ENCODE results near the gene CLEC16A.

Gene CLEC16A

GRCh38 chr16:10951026-10951425 is 6.7 kb downstream of the CLEC16A start:
- Histone ChIP-seq H3K27ac (replicated peaks) (no peak overlapping the region), H3K27me3 (ENCODE audit: insufficient read depth, poor library complexity, severe bottlenecking) (no peaks in the 10 kb centered on the region), H3K4me3 (replicated peaks; ENCODE audit: insufficient read depth, low read length) (no peak overlapping the region)
- DNase-seq (ENCODE audit: low read depth in 1 of 2, low spot score in 1 of 2), result no peak
- TF ChIP-seq GABPA (IDR thresholded peaks at IDR 0.05; ENCODE audit: low read depth) (no peak), POLR2AphosphoS5 (IDR thresholded peaks at IDR 0.05; ENCODE audit: low read depth) (no peak), REST (IDR thresholded peaks at IDR 0.05; ENCODE audit: insufficient replicate concordance, low read depth) (no peak), SPI1 (IDR thresholded peaks at IDR 0.05; ENCODE audit: borderline replicate concordance, low read depth) (no peak), CTCF (IDR thresholded peaks at IDR 0.05; ENCODE audit: insufficient read depth, low read length) (no peak)

- no peak for TF ChIP-seq POLR2AphosphoS5 (IDR thresholded peaks at IDR 0.05; ENCODE audit: low read depth)
- no peak for TF ChIP-seq REST (IDR thresholded peaks at IDR 0.05; ENCODE audit: insufficient replicate concordance, low read depth)
- TF ChIP-seq SPI1 (IDR thresholded peaks at IDR 0.05; ENCODE audit: borderline replicate concordance, low read depth), result no peak
- no peak for TF ChIP-seq GABPA (IDR thresholded peaks at IDR 0.05; ENCODE audit: low read depth)
- no peak for TF ChIP-seq CTCF (IDR thresholded peaks at IDR 0.05; ENCODE audit: insufficient read depth, low read length)
- no peaks in the 10 kb centered on the region for H3K27me3 ChIP-seq (ENCODE audit: insufficient read depth, poor library complexity, severe bottlenecking)
- DNase-seq (ENCODE audit: low read depth in 1 of 2, low spot score in 1 of 2), result no peak
- no peak overlapping the region for H3K27ac ChIP-seq (replicated peaks)
- H3K4me3 ChIP-seq (replicated peaks; ENCODE audit: insufficient read depth, low read length), result no peak overlapping the region
Observed at GRCh38 chr16:10954903-10955302, 10.5 kb downstream of the CLEC16A start.

GRCh38 chr16:10957771-10958482 is 13.6 kb downstream of the CLEC16A start:
- Histone ChIP-seq H3K27me3 (ENCODE audit: insufficient read depth, poor library complexity, severe bottlenecking) (no peaks in the 10 kb centered on the region), H3K4me3 (replicated peaks; ENCODE audit: insufficient read depth, low read length) (no peak overlapping the region), H3K27ac (replicated peaks) (no peak overlapping the region)
- DNase-seq (ENCODE audit: low read depth in 1 of 2, low spot score in 1 of 2), result no peak
- TF ChIP-seq POLR2AphosphoS5 (IDR thresholded peaks at IDR 0.05; ENCODE audit: low read depth) (no peak), GABPA (IDR thresholded peaks at IDR 0.05; ENCODE audit: low read depth) (no peak), REST (IDR thresholded peaks at IDR 0.05; ENCODE audit: insufficient replicate concordance, low read depth) (no peak), CTCF (IDR thresholded peaks at IDR 0.05; ENCODE audit: insufficient read depth, low read length) (no peak), SPI1 (IDR thresholded peaks at IDR 0.05; ENCODE audit: borderline replicate concordance, low read depth) (no peak)

Data from HL-60 (cell line).